HG02840 (cell line): Measurements from ENCODE around the gene NUB1.

ENCODE experiments used
- ATAC-seq: cut with Tn5 transposase; IDR thresholded peaks from one replicate; pipeline ENCODE4 v1.9.1; 2021; ENCODE audit warnings: mild to moderate bottlenecking, moderate library complexity, moderate number of reproducible peaks; ENCODE audit not compliant: unreplicated experiment, low FRiP score

The NUB1 gene

GRCh38 chr7:151312831-151313809 is 28.5 kb upstream of the NUB1 start:
- ATAC-seq, result no peak

GRCh38 chr7:151313857-151314256 is 27.8 kb upstream of the NUB1 start:
- no peak for ATAC-seq

DNA sequence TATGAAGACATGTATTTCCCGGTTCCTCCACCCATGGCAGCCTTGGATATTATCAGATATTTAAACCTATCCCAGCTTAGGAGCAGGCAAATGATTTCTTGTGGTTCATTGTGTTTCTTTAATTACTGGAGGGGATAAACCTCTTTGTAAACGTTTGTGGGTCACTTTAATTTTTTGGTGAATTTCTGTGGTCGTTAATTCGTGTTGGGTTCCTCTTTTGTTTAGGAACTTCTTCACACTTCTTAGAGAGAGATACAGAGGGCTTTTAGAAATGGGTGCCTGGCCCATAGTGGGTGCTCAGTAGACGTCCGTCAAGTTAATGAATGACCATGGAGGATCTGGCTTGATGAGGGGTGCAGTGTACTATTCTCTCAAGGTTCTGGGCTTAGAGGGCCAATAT is 27.2 kb upstream of the NUB1 start:
- ATAC-seq, result no peak

DNA sequence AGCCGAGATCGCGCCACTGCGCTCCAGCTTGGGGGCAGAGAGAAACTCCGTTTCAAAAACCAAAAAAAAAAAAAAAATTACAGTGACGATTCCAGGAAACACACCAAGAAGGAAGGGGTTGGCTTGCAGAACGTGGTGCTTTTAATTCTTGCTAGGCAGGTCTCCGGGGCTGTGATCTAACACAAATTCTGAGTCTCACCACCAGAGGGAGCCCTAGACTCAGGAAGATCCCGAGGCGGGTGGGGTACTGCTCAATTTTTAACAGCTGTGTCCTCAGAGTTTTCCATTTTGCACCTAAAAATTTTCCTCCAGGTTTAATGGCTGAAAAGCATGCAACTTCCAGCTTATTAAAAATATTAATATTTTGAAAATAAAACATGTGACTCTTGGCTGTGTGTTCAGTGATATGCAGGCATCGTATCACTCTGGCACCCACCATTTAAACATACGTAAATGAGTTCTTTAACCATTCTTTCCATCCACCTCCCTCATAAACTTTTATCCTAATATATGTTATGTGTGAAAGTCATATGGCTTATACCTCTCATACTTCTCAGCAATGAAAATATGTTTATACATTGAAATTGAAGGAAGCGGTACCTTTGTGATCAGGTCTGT is 26.5 kb upstream of the NUB1 start:
- no peak for ATAC-seq

DNA sequence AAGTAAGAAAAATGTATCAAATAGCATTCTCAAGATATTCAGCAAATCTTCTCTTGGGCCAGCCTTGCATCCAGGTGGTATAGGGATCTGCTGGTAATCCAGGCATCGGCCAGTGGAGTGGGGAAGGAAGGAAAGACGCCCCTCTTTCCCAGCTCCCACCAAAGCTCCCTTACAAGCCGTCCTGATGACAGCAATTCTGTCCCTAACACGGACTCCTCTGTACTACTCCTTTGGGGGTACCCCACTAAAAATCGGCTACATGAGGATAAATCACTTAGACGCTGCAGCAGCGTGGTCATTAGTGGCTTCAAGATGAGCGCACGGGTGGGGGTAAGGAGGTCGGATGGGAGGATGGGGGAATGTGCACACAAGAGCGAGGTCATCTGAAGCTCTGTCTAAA is 24.7 kb upstream of the NUB1 start:
- ATAC-seq, result no peak

- ATAC-seq, result no peak
Measured at GRCh38 chr7:151317936-151318335, 23.7 kb upstream of the NUB1 start.

DNA sequence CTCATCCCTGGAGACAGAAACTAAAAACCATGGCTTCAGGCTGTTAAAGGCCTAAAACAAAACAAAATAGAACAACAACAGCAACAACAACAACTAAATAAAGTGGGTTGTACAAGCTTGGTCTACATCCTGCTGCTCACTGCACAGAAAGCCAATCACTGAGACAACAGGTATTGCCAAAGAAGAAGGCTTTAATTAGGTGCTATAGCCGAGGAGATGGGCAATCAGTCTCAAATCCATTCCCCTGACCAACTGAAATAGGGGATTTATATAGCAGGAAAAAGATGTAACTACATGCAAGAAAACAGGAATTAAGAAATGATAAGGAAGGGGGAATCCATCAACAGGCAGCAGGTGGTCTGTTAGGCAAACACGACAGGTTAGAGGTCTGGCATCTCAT is 22.4 kb upstream of the NUB1 start:
- no peak for ATAC-seq

DNA sequence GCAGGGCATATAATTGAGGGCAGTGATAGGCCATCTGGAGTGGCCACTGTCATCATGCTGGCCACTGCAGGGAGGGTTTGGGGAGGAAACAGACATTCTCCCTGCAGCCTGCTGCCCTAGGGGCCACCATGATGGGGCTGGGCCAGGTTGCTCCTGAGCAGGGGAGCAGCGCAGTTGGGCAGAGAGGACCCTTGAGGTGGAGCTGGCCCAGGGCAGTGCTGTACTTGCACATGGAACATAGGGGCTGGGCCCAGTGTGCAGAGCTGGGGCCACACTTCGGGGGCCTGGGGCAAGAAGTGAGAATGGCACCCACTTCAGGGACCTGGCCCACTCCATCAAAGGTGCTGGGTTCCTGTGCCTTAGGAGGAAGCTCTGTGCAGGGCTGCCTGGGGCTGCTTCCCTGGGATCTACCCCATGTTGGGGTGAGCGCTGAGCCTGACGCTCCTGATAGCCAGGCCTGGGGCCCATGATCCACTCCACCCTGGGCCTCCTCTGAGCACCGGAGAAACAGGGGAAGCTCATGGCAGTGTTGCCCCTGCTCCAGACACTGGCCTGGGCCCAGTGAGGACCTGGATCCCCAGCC is 21.3 kb upstream of the NUB1 start:
- ATAC-seq, result no peak

- ATAC-seq, result no peak
Measured at GRCh38 chr7:151321341-151321740, 20.3 kb upstream of the NUB1 start.

DNA sequence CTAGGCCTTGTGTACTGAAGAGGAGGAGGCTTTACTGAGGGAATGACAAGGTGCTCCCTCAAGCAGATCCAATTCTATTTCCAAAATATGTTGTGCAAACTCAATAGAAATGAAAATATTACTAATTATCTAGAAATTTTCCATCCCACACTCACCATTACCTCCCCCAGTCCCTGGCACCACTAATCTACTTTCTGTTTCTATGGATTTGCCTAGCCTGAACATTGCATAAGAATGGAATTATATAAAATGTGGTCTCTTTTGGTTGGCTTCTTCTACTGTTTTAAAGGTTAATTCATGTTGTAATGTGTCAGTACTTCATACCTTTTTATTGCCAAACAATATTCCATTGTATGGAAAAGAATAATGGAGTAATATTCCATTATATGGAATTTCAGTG is 18.7 kb upstream of the NUB1 start:
- ATAC-seq, result no peak

DNA sequence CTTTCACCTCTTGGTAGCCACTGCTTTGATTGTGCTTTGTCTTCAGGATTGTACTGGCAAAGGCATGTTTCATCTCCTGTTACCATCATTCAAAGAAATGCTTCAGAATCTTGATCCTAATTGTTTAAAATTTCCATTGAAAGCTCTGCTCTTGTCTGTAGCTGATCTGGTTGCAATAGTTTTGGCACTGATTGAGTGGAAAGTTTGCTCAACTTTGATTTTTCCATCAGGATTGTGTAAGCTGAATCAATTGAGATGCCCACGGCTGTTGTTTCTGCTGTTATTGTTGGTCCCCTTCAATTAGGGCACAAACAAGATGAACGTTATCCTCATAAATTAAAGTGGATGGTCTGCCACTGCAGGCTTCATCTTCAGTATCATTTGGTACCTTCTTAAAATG is 14.6 kb upstream of the NUB1 start:
- ATAC-seq, result no peak

DNA sequence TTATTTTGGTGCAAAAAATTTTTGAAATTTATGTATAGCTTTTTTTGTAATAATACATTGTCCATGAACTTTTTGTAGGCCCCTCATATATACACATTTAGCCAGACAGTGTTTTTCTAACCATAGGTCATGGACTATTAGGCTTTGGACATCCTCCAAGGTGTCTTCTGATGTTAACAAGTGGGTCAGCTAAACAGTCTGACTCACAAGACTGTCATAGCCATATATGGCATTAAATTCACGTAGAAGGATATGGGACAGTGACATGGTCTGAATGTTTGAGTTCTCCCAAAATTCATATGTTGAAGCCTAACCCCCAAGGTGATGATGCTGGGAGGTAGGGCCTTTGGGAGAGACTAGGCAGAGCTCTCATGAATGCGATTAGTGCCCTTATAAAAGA is 14.0 kb upstream of the NUB1 start:
- ATAC-seq, result no peak

DNA sequence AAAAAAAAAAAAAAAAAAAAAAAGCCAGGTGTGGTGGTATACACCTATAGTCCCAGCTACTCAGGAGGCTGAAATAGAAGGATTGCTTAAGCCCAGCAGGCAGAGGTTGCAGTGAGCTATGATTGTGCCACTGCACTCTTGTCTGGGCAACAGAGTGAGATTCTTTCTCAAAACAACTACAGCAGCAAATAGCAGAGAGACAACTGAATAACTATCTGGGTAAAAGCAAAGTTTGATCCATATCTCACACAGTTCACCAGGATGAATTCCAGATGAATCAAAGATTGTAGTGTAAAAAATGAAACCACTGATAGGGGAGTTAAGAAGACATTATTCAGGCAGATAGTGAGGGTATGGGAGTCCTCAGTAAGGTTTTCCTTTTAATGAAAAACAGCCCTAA is 11.4 kb upstream of the NUB1 start:
- no peak for ATAC-seq

DNA sequence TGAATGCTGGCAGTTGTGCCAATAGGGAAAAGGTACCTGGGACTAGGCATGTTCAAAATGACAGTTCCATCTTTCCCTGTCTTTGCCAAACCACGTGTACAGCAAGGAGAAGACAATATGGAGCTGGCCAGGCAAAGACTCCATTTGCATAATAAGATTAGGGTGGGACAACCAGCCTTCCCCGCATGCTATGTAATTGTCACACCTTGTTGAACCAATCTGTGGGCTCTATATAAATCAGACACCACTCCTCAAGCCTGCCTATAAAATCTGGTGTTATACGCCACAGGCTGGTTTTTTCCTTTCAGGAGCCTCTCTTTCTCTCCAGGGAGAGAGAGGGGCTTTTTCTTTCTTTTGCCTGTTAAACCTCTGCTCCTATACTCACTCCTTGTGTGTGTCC is 11.0 kb upstream of the NUB1 start:
- no peak for ATAC-seq

DNA sequence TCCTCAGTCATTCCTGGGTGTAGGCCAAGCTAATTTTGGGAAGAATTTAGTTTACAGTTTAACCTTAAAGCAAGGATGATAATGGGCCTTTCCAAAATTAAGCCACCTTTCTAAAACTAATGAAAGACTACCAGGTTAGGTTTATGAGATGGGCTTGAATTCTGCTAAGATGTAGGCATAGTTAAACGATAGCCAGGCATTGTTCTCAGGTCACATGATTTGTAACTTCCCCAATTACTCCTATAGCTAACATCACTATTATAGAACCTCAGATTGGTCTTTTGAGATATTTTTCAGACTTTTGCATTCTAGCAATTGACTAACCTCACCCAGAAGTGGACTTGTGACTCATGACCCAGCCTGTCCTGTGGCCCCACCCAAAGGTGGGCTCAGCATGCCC is 7.0 kb upstream of the NUB1 start:
- ATAC-seq, result no peak

- ATAC-seq, result no peak
Measured at GRCh38 chr7:151336027-151336708, 5.4 kb upstream of the NUB1 start.

DNA sequence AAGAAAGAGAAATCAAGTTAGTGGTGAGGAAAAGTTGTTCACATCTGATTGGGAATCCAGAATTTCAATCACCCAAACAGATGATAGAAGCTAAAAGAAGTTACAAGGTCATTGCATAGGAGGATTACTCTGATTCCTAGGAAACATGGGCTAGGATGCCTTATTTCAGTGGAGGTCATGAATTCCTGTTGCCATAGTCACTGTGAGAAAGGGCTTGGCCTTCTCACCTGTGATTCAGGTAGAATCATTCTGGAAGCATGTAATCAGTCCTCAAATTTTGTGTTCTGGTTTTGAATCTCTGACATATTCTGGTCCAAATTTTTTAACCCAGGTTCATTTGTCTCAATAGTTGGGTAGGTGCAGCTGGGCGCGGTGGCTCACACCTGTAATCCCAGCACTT is 4.3 kb upstream of the NUB1 start:
- ATAC-seq, result no peak

DNA sequence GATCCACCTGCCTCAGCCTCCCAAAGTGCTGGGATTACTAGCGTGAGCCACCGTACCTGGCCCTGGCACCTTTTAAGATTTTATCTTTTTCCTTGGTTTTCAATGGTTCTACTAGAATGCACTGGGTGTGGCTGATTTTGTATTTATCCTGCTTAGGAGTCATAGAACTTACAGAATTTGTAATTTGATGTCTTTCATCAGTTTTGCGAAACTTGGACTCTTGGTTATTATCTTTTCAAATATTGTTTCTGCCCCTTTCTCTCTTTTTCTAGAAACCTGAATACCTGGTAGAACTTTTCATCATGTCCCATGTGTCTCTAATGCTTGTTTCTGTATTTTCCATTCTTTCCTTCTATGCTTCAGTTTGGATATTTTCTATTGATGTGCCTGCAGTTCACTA is 2.8 kb upstream of the NUB1 start:
- no peak for ATAC-seq

- no peak for ATAC-seq
Measured at GRCh38 chr7:151339651-151340382, 1.8 kb upstream of the NUB1 start.

- ATAC-seq, result no peak
Measured at GRCh38 chr7:151340794-151341356, 737 bp upstream of the NUB1 start.
